GM10847 (cell line): Measurements from ENCODE around the gene PDE6G.

Source experiments
- POLR2A ChIP-seq: IDR thresholded peaks from 2 replicates; pipeline ENCODE4 v1.6.1; 2011; ENCODE audit not compliant: insufficient read length; ENCODE audit errors: extremely low read depth

Gene PDE6G

DNA sequence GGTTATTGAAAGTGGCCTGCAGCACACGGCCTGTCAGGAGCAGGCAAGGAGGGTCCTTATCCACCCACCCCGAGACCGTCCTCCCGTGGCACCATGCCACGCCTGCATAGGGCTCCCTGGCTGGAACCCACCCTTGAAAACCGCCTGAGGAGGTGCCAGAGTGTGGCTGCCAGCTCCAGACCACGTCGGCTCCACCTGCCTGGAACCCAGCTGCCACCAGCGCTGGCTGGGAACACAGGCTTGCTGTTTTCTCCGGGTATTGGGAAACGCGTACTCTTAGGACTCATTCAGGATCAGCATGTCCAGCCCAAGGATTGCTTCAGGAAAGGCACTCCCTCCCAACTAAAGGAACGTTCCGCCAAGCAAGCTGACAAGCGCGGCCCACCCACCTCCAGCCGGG is 20.6 kb upstream of the PDE6G start:
- no peak for TF ChIP-seq POLR2A

DNA sequence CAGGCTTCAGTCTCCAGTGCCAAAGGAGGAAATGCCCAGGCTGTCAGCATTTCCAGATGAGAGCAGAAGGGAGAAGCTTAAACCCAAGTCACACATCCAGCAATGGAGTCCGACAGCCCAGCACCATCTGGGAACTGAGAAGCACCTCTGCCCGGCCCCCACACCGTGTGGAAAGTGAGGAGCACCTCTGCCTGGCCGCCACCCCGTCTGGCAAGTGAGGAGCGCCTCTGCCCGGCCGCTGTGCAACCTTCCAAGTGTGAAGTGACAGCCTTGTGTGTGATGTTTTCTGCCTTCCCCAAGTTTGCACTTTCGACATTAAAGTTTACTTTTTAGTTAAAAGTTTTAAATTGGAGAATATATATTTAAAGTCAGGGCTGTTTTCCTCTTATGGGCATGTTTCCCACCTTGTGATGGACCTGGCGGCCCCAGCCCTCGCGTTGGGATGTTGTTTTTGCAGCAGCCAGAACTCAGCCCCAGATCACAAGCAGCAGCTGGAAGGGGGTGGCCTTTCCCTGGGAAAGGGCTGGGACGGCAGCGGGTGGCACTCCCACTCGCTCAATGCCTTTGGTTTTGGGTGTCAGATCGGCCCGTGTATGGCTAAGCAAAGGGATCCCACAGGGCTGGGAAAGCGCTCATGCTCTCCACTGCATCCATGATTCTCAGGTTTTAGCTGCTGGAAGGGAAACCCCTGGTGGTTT is 17.4 kb upstream of the PDE6G start:
- TF ChIP-seq POLR2A: no peak

DNA sequence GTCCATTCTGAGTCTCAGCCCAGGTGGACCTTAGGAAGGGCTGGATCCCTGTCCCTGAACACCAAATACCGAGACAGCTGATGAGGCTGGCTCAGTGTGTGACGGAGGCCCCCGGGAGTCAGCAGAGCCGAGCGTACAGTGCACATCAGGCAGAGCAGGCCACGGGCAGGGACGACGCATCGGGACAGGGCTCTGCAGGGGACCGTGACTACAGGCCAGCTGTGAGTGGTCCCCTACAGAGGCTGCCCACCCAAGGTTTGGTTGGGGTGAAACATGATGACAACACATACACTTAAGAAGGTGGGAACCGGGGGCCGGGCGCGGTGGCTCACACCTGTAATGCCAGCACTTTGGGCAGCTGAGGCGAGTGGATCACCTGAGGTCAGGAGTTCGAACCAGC is 16.6 kb upstream of the PDE6G start:
- TF ChIP-seq POLR2A: no peak

DNA sequence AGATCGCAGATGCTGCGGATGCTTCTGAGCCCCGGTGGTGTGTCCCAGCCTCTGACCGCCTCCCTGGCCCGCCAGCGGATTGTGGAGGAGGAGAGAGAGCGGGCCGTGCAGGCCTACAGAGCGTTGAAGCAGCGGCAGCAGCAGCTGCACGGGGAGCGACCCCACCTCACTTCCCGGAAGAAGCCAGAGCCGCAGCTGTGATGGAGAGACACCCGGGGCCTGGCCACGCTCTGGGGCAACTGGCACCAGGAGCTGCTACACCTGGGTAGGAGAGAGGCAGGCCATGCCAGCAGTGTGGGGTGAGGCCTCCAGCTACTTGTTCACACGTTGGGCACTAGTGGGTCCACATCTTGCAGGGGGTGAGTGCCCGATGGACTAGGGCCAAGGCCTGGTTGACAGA is 16.2 kb upstream of the PDE6G start:
- no peak for TF ChIP-seq POLR2A

DNA sequence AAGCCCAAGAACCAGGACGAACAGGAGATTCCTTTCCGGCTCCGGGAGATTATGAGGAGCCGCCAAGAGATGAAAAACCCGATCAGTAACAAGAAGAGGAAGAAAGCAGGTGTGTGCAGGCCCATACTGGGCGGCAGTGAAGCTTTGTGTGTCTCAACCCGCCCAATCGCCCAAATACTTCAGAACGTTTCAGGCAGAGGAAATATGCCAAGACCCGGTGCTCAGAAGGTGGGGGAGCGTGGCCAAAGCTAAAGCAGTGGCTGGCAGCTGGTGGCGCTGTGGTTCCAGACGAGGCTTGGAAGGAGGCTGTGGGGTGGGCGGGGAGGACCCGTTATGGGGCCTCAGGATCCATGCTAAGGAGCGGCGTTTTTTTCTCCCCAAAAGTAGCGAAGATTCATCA is 11.4 kb upstream of the PDE6G start:
- TF ChIP-seq POLR2A: no peak

DNA sequence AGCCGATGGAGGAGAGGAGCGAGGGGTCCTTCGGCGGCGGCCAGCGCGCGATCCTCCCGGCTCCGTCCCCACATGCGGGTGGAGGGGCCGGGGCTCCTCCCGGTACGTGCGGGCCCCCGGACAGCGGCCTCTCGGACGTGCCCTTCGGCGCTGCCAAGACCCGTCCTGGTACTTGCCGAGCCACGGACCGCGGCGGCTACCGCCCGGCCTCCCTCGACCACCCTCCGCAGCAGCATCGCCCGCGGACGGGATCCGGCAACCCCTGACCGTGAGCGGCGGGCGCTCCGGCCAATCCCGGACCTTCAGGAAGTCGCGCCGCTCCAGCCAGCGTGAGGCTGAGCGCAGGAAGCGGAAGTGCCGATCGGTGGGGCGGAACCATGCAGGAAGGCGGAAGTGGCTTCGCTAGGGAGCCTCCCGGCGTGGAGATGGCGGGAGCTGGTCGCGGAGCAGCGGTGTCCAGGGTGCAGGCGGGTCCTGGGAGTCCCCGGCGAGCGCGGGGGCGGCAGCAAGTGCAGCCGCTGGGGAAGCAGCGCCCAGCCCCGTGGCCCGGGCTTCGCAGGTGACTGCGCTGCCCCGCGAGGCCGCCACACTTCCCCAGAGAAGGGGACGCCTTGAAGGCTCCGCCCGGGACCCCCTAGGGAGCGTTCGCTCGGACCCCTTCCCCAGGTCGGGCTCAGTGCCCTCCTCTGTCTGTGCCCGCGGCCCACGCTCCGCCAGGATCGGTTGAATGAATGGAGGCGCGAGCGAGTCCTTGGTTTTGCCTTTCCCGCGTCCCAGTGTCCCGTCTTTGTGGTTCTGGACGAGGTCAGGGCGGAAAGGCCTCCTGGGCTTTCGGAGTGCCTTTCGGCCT is 10.2 kb upstream of the PDE6G start, which contains the start of the genes CCDC137 and OXLD1:
TSS of gene CCDC137 (plus strand) at position 396 of the 850 bp plus-strand sequence. CDS start at position 426, 30 bp downstream.
TSS of gene OXLD1 (minus strand) at position 264 of the 850 bp plus-strand sequence. CDS start at position 236, 28 bp downstream.
- TF ChIP-seq POLR2A: peak; percentile 97

DNA sequence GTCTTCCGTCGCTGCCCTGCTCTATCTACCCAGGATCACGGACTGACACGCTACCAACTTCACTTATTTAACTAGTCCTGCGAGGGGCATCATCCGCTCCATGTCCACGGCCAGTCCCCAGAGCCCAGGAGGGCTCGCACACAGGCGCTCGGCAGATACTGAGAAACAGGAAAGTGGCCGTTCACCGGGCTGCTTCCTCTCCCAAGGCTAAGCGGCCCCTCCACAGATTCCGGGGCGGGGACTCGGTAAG is 9.7 kb upstream of the PDE6G start:
- TF ChIP-seq POLR2A: no peak

DNA sequence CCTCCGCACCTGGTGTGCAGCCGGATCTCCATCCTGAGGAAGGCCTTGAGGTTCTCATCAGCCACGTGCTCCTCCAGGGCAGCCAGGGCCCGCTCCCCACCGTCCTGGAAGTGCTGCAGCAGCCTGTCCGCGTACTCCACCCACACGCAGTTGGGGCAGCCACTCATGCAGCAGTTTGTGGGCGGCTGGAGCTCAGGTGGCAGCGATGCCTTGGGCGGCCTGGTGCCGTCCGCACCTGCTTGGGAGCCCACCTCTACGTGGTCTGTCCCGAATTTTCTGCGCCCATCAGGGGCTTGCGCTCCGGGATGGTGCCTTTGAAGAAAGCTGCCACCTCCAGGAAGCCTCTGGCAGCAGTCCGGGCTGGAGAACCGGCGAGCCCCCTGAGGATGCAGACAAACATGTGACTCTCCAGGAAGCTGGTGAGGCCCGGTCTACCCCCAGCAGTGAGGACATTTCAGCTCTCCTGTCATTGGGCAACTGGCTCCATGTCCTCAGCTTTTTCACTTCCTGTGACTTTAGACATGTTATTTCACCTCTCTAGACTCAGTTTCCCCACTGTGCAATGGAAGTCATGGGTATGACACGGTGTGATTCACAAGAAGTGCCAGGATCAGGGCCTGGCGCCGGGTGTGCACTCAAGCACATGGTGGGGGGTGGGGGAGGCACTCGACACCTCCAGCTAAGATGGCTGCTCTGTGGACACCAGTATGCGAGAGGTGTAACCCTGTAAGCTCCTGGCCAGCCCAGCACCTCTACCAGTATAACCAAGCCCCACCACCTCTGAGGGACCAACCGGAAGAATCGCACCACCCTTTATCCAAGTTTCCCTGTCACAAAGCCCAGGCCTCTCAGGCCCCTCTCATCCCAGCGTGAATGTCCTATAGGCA is 9.1 kb upstream of the PDE6G start:
- peak; percentile 9 for TF ChIP-seq POLR2A

DNA sequence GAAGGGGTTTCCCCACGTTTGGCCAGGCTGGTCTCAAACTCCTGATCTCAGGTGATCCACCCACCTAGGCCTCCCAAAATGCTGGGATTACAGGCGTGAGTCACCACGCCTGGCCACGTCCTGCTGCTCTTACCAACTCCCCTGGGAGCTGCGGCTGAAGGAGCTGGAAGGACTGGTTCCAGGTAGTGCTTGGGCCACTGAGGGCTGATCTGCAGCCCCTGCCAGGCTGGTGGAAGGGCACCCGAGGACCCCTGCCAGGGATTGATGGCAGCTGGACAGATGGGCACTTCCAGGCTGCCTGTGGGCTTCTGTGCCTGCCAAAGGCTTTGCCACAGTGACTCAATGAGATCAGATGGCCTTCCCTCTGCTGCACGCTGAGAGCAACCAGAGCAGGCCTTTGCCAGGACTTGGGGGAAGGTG is 7.7 kb upstream of the PDE6G start:
- TF ChIP-seq POLR2A: no peak

DNA sequence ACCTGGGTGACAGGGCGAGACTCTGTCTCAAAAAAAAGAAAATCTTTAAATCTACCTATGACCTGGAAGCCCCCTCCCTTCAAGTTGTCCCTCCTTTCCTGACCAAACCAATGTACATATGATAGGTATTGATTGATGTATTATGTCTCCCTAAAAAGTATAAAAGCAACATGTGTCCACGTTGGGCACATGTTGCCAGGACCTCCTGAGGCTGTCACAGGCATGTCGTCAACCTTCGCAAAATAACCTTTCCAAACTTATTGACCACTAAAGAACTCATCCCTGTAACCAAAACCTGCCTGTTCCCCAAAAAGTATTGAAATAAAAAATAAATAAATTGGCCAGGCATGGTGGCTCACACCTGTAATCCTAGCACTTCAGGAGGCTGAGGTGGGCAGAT is 5.7 kb upstream of the PDE6G start:
- TF ChIP-seq POLR2A: no peak

DNA sequence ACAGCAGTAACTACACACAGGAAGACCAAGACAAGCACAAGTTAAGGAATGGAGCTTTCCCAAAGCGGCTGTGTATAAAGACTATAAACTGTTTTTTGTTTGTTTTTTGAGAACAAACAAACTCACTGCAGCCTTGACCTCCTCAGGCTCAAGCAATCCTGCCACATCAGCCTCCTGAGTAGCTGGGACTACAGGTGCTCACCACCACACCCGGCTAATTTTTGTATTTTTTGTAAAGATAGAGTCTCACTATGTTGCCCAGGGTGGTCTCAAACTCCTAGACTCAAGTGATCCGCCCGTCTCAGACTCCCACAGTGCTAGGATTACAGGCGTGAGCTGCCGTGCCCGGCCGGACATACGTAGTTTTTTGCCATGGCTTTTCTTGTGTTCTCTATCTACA is 4.1 kb upstream of the PDE6G start:
- TF ChIP-seq POLR2A: no peak

DNA sequence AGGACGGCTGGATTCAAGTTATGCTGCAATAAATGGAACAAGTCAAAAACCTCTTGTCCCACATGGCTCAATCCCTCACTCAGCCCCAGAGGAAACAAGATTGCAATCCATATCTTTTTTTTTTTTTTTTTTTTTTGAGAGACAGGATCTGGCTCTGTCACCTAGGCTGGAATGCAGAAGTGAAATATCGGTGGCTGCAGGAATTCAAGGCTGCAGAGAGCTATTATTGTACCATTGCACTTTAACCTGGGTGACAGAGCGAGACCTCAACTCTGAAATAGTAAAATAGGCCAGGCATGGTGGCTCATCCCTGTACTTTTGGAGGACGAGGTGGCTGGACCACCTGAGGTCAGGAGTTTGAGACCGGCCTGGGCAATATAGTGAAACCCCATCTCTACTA is 2.7 kb upstream of the PDE6G start:
- TF ChIP-seq POLR2A: no peak

DNA sequence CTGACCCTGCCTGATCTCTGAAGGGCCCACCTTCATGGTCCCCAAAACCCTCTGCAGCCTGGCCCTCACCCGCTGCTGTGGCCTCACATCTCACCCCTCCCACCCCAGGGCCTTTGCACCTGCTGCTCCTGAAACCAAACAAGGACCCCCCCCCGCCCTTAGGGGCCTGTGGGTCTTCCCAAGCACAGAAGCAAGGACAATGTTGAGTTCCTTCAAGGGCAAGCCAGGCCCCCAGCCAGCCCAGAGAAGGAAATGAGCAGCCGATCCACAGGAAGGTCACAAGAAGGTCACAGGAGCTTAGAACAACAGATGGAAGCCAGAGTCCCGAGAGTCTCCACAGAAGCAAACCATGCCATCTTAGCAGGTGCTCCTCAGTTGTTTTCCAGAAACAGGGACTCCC is 493 bp upstream of the PDE6G start:
- TF ChIP-seq POLR2A: no peak

DNA sequence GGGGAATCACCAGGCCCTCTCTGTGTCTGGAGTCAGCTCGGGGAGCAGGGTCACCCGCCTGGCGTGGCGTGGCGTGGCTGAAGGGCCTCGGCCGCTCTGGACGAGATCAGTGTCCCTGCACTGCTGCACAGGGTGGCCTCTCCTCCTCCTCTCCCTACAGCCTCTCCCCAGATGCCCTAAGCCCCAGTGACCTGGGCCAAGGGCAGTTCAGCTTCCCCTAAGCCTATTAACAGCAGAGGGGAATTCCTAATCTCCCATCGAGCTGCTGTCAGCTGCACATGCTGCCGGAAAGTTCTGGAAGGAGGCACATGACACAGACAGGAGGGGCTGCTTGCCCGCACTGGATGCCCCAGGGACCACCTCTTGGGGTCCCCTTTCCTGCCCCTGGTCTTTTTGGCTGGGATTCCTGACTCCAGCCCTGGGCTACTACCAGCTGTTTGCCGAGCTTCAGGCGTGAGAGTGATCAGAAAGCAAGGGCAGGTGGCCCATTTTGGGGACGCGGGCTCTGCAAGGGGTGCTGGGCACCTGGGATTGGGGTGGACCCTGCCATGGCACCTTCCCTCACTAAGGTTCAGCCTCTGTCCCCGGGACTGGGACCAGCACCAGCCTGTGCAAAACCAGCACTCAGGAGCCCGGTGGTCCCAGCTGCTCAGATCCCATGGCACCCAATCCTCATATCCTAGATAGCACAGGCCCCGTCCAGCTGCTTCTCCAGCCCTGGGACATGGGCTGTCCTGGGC is 794 bp downstream of the PDE6G start:
- no peak for TF ChIP-seq POLR2A
